HG02840 (cell line): ENCODE results near the gene CHADL.
A peak's percentile ranks its signal among the peaks of the same experiment; 100 is the strongest.

Experiments
- ATAC-seq: cut with Tn5 transposase; IDR thresholded peaks from one replicate; pipeline ENCODE4 v1.9.1; 2021; ENCODE audit warnings: mild to moderate bottlenecking, moderate library complexity, moderate number of reproducible peaks; ENCODE audit not compliant: unreplicated experiment, low FRiP score

CHADL gene

DNA sequence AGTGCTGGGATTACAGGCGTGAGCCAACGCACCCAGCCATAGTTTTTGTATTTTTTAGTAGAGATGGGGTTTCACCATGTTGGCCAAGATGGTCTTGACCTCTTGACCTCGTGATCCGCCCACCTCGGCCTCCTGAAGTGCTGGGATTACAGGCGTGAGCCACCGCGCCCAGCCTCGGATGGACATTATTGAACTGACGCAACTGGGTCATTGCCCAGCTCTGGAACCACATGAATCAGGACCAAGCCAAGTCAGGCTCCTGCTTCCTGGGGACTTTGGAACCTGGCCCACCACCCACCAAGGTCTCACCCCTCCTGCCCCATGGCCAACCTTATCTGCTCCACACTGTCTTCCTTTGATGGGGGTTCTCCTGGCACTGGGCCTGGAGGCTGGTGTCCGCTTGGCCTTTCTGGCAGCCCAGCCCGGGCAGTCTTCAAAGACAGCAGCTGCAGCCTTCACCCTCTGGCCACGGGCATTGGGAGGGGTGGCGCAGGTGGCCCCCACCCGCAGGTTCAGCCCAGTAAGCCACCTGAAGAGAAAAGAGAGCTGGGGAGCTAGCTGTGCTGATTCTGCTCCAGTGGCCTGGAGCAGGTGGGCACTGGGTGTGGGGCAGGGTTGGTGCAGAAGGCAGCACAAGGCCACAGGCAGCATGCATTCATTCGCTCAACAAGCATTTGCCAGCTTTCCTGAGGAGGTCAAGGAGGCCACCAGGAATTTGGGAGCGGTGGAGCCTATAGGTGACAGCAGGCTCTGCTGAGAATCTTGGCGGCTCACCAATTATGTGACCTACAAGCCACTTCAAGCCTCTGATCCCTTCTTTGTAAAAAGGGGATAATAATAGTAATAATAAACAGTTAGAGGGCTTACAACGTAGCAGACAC is 5.7 kb downstream of the CHADL start:
- no peak for ATAC-seq

DNA sequence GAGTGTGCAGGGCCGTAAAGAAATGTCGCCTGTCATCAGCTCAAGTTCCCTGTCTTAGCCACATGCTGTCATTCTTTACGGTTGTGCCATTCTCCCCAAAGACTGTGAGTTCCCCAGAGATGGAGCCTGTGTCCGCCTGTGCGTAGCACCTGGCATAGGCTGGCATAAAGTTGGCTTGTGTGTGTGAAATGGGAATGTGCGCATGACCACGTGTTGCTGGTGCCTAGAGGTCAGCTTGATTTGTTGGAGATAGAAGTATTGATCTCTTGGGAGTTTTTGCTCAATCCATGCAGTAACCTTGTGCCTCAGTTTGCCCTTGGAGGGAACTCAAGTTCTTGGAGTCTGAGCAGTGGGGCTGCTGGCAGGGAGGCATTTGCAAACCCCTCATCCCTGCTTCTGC is 9.4 kb downstream of the CHADL start:
- ATAC-seq = no peak

DNA sequence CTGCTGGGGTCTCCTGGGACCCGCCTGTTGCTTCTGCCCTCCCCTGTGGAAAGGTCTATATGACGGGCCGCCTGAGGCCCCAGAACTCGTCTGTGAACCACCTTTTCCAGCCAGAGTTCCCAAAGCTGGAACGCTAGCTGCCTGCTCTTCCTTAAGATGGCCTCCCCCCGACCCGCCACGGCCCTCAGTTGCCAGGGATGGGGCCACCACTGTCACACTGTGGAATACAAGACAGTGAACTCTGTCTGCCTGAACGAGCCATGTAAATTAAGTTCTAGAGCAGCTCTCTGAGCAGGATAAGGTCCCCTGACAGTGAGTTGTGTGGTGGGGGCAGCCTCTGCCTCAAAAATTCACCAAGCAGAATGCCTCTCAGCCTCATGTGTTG is 10.3 kb downstream of the CHADL start:
- ATAC-seq = no peak

DNA sequence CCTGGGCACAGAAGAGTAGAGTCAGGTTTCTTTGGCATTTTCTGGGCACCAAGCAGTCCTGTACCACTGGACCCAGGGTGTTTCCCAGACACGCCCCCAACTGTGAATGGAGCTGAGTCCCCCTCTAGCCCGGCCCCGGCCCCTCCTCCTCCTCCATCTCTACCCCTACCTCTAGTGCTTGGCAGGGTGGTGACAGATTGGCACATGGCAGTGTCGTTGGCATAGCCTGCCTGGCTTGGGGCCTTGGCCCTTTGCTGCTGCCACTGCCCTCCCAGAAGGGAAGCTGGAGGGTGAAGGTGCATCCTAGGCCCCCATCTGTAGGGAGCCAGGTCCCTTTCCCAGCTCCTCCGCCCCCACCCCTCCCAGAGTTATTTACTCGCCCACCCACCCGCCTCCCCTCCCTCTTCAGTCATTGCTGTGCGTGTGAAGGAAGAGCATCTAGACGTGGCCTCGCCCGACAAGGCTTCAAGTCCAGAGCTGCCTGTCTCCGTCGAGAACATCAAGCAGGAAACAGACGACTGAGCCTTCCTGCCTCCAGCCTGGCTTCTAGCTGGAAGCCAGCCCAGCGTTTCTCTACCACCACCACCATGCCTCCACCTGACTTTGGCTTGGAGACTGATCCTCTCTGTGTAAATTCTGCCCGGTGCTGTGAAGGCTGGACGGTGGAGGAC is 10.9 kb downstream of the CHADL start:
- ATAC-seq = no peak

DNA sequence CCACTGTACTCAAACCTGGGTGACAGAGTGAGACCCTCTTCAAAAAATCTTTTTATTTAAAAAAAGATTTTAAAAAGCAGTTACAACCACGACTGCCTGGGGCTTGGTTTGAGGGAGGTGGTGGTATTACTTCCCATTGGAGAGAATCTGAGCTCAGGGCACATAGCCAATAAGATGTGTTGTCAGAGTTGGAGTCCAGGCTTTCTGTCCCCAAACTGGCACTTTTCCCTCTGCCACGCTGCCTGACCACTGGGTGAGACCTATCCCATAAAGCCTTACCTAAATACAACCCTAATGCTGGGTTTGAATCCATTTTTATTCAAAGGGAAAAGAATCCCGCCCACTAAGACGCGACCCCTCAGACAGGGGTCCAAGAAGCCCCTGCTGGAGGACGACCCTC is 11.5 kb downstream of the CHADL start:
- ATAC-seq = no peak

DNA sequence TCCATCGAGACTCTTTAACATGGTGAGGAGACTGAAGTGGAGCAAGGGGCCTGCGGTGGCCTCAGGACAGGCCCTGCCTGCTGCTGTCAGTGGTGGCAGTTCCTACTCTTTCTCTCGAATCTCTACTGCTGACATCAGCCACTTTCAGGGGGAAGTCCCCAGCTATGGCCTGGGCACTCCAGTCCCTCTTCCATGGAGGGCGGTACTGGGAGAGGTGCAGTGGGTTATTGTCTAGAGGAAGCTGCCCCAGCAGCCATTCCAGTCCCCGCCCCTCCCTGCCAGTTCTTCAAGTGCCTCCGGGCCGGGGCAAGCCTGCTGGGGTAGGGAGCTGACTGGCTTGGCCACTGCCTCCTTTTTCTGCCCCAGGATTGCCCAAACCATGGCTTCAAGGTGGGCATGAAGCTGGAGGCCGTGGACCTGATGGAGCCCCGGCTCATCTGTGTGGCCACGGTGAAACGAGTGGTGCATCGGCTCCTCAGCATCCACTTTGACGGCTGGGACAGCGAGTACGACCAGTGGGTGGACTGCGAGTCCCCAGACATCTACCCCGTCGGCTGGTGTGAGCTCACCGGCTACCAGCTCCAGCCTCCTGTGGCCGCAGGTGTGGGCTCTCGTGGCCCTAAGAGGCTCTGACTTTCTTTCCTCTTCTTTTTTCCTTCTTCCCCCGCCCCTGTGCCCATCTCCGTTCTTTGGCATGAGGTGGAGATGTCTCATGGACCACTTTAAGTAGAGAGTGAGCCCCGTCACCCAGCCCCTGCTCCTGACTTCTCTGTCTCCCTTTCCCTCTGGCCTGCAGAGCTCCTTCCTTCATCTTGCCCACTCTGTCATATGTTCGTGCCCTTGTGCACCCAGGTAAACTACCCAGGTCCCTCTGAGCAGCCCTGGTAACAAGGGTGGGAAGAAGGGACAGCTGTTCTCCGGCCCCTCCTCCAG is 13.7 kb downstream of the CHADL start:
- no peak for ATAC-seq

DNA sequence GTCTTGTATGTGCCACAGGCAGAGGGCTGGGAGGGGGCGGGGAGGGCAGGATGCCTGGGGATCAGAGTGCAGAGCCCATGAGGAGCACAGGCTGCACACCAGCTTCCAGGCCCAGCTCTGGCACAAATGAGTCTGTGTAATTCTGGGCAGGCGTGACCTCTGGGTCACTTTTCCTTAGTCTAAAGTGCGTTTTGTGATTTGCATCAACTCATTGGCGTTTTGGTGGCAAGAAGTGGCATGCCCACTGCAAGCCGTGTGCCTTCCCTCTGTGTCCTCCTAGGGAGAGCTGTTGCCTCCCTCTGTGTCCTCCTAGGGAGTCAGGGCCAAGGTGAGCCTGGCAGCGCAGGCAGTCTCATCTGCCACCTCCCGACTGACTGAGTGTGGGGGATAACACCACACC is 17.2 kb downstream of the CHADL start:
- no peak for ATAC-seq

DNA sequence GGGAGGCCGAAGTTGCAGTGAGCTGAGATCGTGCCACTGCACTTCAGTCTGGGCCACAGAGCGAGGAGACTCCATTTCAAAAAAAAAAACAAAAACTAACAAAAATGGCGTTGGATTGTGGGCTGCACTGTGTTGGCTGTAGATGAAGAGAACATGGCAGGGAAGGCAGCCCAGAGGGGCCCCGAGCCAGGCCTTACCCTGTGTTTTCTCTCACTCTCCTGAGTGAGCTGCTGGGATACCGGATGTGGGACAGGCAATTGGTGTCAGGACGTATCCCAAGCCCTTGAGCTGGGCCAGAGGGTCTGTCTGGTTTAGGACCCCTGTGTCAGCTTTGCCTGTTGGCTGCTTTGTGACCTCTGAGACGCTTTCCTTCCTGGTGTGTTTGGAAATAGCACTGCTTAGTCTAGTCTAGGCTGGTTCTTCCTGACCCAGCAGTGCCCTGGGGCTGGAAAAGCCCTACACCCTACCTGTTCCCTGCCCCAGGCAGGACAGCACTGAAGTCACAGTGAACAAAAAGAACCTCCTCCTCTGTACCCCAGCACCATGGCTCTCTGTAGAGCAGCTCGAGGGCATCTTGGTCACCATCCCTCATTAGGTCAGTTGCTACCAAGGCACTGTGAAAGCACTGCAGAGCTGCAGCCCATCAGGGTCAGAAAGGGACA is 17.8 kb downstream of the CHADL start:
- ATAC-seq = no peak

DNA sequence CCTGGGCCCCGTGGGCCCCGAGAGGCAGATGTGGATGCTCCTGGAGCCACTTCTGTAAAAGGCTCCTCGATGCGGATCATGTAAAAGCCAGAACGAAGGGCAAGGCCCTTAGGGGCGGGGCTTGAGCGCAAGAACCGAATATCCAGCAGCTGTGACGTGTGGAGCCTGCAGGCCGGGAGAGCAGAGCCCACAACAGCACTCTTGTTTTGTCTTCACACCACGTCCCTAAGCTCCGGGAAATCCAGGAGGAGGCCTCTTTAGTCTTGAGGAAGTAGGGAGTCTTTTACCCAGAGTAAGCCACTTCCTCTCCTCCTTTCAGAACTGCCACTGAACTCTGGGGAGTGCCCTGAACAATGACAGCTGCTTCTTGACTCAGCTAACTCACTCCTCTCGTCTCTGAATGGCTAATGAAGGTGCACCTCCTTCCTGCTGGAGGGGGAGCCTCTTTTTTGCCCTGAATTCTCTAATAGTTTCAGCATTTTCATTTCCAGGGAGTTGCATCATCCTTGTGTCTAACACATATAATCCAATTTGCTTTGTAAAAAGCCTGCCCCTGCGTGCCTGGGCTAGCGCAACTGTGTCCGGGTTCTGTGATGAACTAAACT is 23.1 kb downstream of the CHADL start:
- peak; percentile 52 for ATAC-seq

DNA sequence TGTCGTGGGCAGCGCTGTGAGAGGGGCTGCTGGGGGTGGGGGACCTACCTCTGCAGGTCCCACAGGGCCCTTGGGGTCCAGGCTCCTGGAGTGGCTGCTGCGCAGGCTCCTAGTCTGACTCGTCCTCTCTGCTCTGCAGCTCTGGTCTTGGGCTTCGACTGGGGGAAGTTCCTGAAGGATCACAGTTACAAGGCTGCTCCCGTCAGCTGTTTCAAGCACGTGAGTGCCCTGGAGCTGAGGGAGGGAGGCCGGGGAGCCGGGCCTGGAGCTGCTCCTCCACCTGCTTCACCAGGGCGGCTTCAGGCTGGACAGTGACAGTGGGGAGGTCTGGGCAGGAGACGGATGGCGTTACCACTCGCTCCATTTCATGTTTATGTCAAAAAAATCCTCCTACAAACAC is 23.7 kb downstream of the CHADL start:
- ATAC-seq = no peak

DNA sequence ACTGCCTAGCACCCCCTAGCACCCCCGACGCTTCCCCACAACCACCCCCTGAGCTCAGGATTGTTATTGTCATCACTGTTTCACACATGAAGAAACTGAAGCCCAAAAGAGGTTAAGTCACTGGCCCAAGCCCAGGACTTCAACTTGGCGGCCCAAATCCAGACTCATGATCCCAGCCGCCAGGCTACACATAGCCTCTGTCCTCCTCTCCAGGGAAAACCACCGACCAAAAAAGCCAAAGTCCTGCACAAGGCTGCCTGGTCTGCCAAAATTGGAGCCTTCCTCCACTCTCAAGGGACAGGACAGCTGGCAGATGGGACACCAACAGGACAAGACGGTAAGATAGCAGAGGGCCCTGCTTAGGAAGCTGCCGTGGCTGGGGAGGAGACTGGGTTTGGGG is 24.8 kb downstream of the CHADL start:
- no peak for ATAC-seq

DNA sequence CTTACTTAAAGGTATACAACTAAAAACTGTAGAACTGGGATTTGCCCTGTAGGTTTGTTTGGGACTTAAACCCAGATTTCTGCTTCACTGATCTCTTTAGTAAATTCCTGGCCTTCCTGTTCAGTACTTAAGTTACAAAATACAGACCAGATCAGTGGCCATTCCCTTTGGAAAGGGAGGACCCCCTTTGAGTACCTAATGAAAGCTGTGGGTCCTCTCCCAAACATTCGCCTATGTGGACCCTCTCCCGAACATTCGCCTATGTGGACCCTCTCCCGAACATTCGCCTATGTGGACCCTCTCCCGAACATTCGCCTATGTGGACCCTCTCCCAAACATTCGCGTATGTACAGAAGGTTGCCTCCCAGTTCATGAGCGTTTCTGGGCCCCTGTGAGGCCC is 25.3 kb downstream of the CHADL start:
- ATAC-seq = no peak

DNA sequence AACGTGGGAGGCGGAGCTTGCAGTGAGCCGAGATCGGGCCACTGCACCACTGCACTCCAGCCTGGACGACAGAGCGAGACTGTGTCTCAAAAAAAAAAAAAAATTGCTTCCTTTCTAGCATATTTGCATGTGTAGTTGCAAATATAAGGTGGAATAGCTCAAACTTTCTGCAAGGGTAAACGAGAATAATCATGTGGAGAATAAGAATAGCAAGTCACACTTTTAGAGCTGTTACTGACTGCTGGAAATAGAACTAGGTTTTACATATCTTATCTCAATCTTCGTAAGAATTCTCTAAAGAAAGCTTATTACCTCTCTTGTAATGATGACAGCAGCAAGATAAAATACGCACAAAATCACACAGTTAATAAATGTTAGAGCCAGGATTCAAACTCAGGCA is 34.0 kb downstream of the CHADL start:
- ATAC-seq = no peak

DNA sequence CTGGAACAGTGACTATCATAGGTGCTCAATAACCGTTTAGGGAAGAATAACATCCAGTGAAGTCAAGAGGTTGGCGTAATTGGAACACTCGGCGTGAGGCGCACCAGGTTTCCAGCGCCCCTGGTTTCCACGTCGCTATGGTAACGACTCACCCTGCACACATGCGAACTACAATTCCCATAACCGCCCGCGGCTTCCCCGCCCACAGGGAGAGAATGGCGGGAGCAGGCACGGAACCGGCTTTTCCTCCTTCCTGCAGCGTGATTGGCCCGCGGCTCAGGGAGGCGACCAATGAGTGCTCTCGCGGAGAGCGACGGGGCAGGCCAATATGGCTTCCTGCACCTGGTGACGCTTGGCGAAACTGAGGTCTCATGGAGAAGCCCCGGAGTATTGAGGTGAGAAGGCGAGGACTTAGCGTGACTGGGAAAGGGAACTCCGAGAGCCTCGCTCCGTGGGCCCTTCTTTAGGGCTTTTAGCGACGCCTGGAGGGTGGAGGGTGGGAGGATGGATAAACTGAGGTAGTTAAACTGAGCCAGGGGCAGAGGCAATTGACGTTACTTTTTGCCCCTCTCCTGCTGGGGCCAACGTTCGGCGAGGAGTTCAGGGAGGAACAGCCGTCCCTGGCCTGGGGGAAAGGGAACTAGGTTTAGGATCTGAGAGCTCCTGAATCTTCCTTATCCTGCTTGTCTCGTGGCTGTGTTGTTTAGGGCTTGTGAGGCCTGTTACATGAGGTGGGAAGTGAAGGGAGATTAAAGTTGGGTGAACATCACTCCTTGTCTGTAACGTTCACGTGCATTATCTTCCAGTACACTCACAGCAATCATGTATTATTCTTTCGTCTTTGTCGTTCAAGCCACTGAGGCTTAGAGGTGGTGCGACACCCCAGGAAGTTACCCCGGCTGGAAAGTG is 35.5 kb downstream of the CHADL start, which contains the start of gene L3MBTL2:
TSS of gene L3MBTL2 (plus strand) at position 321 of the 909 bp plus-strand sequence. CDS start at position 372, 51 bp downstream.
- peak; percentile 96 for ATAC-seq

DNA sequence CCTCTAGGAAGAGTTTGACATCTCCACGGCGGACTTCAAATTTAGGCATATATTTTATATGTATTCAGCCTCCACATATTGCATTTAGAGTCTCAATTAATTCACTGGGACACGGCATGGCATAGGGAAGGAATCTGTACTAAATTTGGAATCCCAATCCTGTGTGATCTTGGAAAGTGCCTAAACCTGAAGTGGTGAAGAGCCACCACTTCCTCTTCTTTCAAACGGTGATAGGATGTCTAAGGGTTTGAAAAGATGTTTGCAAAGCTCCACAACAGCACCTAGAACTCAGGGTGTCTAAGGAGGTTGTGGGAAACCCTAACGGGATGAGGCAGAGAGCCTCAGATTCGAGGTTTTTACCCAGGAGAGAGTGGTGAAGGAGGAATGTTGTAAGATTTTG is 36.7 kb downstream of the CHADL start:
- ATAC-seq = no peak

DNA sequence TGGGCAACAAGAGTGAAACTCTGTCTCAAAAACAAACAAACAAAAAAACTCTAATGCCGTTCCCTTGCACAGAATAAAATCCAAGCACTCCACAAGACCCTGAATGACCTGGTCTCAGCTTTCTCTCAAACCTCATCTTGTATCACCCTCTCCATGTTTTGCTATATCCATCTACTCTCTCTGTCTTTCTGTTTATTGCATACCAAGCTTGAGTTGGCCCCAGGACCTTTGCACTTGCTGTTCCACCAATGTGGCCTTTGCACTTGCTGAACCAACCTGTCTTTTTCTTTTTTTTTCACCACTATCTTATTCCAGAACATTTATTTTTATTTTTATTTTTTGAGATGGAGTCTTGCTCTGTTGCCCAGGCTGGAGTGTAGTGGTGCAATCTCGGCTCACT is 37.6 kb downstream of the CHADL start:
- ATAC-seq = no peak

DNA sequence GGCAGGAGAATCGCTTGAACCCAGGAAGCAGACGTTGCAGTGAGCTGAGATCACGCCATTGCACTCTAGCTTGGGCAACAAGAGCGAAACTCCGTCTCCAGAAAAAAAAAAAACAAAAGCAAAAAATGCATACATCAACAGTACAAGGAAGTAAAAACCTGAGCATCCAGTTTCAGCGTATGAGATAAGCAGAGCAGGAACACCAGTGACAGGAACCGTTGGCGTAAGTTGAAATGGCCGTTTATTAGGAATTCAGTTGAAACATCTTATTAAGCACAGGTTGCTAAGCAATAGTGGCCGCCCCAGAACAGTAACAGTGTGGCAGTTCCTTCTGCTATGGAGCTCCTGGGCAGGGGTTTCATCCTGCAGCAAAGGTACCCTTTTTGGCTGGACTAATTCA is 39.6 kb downstream of the CHADL start:
- no peak for ATAC-seq

DNA sequence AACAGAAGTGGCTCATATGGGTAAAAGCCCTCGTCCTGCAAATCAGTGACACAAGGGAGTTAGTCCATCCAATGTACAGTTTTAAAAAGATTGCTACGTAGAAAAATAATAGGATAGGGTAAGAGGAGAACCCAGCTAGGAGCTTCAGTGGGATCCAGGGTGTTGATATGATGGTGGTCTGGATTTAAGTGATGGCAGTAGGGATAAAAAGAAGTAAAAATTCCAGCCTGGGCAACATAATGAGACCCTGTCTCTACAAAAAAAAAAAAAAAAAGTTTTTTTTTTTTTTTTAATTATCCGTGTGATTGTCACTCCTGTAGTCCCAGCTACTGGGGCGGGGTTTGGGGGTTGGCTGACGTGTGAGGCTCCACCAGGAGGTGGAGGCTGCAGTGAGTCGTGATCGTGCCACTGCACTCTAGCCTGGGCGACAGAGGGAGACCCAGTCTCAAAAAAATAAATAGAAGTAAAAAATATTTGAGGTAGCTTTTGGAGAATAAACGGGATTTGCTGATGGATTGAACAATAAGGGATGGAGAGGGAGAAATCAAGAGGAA is 42.6 kb downstream of the CHADL start:
- ATAC-seq = no peak
